Activated CD4-positive, CD25-positive, alpha-beta regulatory T cell treated with anti-CD3 and anti-CD28 coated beads, Interleukin-2, amount 50 U/mL, for 16 hours (primary cell): ENCODE data around the gene KITLG.
"Not testable (repeated sequence)": the region's sequence is repeated elsewhere in the genome, so short reads cannot be mapped to it uniquely, and the experiment has no call there.

Experiments used
- DNase-seq: peaks from one replicate; pipeline ENCODE4 v3.0.0-alpha.2; 2020; ENCODE audit warnings: low read depth, low spot score

Gene KITLG, protein sequence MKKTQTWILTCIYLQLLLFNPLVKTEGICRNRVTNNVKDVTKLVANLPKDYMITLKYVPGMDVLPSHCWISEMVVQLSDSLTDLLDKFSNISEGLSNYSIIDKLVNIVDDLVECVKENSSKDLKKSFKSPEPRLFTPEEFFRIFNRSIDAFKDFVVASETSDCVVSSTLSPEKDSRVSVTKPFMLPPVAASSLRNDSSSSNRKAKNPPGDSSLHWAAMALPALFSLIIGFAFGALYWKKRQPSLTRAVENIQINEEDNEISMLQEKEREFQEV

GRCh38 chr12:88580051-88580871 is at the start of gene KITLG:
KITLG (minus strand) TSS chr12:88580471; CDS start chr12:88580278, 193 bp downstream.
- DNase-seq, result no peak

DNA sequence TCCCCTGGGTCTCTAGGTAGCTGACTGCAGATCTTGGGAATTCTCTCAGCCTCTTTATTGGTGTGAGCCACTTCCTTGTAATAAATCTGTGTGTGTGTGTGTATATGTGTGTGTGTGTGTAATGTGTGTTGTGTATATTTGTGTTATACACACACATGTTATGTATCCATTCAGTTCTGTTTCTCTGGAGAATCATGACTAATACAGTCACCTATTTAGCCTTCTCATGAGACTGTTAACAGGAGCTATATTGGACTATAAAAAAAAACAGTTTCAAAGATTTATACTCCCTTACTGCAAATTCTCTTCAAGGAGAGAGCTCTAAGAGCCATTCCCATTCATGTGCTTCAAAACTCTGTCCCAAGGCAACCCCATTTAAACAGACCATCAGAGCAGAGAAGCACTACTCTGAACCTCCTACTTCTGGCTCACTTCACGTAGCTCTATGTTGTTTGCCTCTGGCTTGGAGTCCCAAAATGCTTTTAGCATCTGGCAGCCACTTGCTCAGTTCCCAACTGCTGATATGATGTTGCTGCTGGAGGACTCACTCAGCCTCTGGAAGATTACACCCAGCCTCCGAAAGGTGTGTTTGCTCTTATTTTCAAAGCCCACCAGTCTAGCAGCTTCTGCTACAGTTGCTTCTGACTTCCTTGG is 48.7 kb upstream of the KITLG start:
- no peak for DNase-seq

DNA sequence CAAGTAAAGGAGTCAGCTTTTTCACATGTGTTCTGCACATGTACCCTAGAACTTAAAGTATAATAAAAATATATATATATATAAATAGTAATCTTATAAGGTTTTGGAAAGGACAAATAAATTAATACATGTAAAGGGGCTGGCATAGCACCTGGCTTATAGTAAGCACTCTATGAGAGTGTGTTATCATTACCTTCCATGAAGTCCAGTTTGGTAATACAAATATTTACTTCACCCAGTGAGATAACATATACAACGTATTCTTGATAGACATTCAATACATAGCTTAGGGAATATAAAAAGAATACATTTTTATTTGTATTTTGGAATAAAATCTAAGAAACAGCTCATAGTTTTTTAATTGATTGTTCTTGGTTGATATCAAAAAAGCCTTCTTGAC is 47.8 kb upstream of the KITLG start:
- not testable (repeated sequence) for DNase-seq

GRCh38 chr12:88627501-88627900 is 47.2 kb upstream of the KITLG start:
- DNase-seq, result no peak

GRCh38 chr12:88625356-88625755 is 45.1 kb upstream of the KITLG start:
- DNase-seq, result no peak

GRCh38 chr12:88624911-88625310 is 44.6 kb upstream of the KITLG start:
- no peak for DNase-seq

- DNase-seq, result no peak
Observed at GRCh38 chr12:88623777-88624548, 43.7 kb upstream of the KITLG start.

- DNase-seq, result no peak
Observed at GRCh38 chr12:88617352-88617751, 37.1 kb upstream of the KITLG start.

GRCh38 chr12:88615490-88615889 is 35.2 kb upstream of the KITLG start:
- no peak for DNase-seq

DNA sequence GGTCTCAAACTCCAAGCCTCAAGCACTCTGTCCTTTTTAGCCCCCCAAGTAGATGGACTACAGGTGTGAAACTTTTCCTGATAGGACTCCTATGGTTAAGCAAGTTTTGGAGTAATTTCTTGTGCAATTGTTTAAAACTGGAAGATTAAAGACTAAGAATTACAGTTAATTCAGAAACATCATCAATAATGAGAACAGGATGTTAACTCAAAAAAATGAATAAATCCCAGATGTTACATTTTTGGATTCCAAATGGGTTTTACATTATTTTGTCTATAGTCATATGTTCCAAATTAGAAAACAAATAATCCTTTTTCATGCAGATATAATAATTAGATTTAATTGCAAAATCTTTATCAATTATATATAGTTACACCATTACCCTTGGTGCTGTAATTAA is 24.4 kb upstream of the KITLG start:
- no peak for DNase-seq

DNA sequence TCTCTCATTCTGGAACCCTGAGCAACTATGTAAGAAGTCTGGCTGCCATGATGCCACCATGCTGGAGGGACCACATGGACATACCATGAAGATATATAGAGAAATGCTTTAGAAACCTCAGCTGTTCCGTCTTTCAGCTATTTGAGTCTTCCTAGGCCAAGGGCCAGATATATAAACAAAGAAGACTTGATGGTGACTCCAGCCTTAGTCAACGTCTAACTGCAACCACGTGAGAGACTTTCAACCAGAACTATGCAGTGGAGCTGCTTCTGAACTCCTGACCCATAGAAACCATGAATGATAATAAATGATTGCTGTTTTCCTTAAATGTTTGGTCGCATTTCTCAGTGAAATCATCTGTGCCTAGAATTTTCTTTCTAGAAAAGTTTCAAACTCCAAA is 20.0 kb upstream of the KITLG start:
- DNase-seq, result no peak

DNA sequence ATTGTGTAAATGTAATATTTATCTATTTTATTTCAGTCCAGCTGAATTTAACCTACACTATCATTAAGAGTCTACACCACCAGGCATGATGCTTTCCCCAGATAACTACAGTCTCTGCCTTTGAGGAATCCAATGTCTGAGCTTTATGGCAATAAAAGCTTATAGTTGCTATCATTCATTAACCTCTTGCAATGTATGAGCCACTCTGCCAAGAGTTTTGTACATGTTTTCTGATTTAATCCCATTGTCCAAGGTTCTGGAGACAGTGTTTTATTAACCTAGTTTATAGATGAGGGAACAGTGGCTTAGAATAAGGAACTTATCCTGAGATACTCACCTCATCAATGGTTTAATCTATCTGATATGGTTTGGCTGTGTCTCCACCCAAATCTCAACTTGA is 17.1 kb upstream of the KITLG start:
- DNase-seq, result no peak

- no peak for DNase-seq
Observed at GRCh38 chr12:88595697-88596096, 15.4 kb upstream of the KITLG start.

GRCh38 chr12:88594780-88595179 is 14.5 kb upstream of the KITLG start:
- no peak for DNase-seq

- no peak for DNase-seq
Observed at GRCh38 chr12:88591343-88591742, 11.1 kb upstream of the KITLG start.

- DNase-seq, result no peak
Observed at GRCh38 chr12:88590851-88591250, 10.6 kb upstream of the KITLG start.

DNA sequence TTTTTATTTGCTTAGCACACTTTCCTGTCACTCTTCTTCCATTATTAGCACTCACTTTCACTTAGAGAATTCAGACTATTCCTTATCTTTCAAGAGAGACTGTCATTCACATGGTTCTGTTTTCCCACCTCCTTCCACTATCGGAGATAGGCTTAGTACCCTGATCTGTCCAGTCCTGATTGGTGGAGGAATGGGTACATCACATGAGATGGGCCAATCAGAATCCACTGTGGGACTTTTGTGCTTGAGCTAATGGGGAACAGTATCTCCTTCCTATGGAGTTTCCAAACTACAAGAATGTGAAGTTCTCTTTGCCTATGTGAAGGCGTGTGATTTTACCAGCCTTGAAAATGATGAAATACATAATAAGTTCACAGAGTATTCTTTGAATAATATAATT is 4.8 kb upstream of the KITLG start:
- DNase-seq, result no peak

DNA sequence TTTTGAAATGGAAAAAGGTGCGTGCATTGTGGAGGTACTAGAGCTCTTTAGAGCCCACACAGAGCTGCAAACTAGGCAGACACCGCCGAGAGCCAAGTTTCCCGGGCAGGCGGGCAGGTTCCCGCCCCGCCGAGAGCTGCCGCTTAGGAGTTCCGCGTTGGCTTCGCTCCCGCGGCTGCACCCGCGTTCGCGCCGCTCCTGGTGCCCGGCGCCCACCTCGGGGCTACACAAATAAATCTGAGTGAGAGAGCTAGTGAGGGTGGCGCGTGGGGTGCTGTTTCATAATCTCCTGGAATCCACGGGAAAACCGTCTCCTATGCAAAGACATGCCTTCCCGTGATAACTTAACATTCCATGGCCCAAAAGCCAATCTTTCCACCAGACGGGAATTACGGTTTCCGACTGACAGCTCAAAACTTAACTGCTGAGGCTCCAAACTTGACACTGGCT is 645 bp downstream of the KITLG start:
- DNase-seq, result no peak

DNA sequence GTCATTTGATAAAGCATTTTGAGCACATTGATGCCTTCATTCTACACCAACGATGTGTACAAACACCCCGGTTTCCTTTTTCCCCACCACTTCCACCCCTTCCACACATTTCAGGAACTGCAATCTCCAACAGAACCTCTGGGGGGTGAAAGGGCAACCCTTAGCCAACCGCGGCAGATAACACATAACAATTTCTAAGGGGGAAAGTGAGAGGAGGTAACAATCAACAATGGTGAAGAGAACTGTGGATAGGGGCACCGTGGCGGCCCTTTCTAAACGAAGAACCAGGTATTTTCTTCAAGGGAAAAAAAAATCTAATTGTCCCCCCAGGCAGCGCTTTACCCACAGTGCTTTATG is 1.1 kb downstream of the KITLG start:
- DNase-seq, result no peak

DNA sequence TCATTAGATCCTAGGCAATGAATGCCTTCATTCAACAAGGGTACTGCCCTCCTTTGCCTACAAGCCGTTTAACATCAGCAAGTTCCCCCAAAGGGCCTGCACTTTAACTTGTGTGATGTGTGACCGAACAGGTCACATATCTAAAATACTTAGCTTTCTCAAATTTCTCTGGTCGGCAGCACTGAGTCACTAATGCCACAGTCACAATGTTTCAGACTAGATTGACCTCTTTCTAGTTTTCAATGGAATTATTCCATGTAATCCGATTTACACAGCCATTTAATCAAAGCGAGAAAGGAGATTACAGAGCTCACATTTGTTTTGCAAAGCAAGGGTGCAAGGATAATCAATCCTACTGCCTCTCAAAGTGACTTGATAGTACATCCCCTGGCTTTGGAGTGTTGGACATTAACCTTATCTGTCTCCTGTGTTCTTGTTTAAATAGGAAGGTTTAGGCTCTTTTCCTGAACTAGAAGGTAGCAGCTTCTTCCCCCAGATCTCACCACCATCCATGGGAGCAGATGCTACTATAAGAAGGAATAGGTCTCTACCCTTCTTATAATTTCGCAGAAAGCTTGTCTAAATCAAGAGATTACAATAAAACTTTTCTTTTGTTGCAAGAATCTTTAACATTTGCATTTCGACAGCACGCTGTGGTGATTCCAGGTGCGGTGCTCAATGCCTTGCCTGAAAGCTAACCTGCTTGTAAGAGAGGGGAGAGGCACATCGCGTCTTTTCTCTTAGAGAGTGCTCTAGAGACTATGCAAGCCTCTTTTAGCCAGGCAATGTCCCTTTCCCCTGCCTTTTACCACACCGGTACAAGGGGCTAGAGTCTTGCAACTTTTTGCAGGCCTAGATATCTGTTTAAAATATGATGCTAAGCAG is 1.8 kb downstream of the KITLG start:
- no peak for DNase-seq

DNA sequence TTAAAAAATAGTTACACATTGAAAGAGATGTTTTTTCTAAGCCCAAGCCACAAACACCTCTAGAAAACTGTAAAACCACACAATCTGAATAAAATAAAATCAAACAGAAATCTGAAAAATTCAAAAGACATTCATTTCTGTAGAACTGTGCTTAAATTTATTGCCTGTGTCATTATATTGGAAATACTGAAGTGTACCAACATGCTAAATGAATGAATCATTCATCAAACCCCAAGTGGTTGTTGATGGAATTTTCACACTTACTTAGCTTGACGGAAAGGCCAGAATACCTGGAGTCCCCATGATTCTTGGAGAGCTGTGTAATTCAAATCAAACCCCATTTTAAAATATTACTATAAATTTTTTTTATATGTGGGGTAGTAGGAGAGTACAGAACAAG is 2.7 kb downstream of the KITLG start:
- DNase-seq, result no peak
